Measurements from ENCODE around the gene CEP112.

DNA sequence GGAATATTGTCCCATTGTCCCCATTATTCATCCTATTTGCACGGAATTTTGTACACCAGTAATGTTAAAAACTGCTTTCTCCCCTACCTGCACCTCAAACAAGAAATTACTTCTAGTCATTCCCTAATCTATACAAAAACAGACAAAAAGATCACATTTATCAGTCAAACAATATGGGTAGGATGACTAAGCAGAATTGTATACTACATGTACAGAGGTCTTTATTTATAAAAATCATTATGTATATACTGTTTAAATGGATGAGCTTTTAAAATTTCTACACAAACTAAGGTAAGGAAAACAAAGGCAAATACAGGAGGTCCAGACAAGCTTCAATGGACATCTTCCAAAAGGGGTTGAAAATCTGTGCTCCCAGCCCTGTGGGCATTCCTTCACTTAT, 137.7 kb downstream of the CEP112 start:
- no peak for TF ChIP-seq EZH2 (IDR thresholded peaks at IDR 0.05; ENCODE audit: low read depth, unreplicated experiment)
- no peak for TF ChIP-seq CTCF (conservative IDR thresholded peaks at IDR 0.05; ENCODE audit: low read depth in 2 of 2)
- TF ChIP-seq STAT1 (IDR thresholded peaks at IDR 0.05; ENCODE audit: unreplicated experiment), result no peak
- TF ChIP-seq POLR2AphosphoS5 (IDR thresholded peaks at IDR 0.05; ENCODE audit: low read depth), result no peak
- TF ChIP-seq CREB1 (CRISPR knock-in tag; IDR thresholded peaks at IDR 0.05; ENCODE audit: low read depth), result no peak
- TF ChIP-seq, protein P1, sequence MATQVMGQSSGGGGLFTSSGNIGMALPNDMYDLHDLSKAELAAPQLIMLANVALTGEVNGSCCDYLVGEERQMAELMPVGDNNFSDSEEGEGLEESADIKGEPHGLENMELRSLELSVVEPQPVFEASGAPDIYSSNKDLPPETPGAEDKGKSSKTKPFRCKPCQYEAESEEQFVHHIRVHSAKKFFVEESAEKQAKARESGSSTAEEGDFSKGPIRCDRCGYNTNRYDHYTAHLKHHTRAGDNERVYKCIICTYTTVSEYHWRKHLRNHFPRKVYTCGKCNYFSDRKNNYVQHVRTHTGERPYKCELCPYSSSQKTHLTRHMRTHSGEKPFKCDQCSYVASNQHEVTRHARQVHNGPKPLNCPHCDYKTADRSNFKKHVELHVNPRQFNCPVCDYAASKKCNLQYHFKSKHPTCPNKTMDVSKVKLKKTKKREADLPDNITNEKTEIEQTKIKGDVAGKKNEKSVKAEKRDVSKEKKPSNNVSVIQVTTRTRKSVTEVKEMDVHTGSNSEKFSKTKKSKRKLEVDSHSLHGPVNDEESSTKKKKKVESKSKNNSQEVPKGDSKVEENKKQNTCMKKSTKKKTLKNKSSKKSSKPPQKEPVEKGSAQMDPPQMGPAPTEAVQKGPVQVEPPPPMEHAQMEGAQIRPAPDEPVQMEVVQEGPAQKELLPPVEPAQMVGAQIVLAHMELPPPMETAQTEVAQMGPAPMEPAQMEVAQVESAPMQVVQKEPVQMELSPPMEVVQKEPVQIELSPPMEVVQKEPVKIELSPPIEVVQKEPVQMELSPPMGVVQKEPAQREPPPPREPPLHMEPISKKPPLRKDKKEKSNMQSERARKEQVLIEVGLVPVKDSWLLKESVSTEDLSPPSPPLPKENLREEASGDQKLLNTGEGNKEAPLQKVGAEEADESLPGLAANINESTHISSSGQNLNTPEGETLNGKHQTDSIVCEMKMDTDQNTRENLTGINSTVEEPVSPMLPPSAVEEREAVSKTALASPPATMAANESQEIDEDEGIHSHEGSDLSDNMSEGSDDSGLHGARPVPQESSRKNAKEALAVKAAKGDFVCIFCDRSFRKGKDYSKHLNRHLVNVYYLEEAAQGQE (IDR thresholded peaks at IDR 0.05; ENCODE audit: unreplicated experiment), result no peak
- no peak for TF ChIP-seq ZNF114 (CRISPR knock-in tag; IDR thresholded peaks at IDR 0.05)
- TF ChIP-seq EZH2phosphoT487 (IDR thresholded peaks at IDR 0.05; ENCODE audit: unreplicated experiment), result no peak
- TF ChIP-seq JUNB (IDR thresholded peaks at IDR 0.05; ENCODE audit: unreplicated experiment), result no peak
- TF ChIP-seq ETS1 (IDR thresholded peaks at IDR 0.05), result no peak
